Measurements from ENCODE around the gene DPH7.
"Not testable (repeated sequence)": the region's sequence is repeated elsewhere in the genome, so short reads cannot be mapped to it uniquely, and the experiment has no call there.

DPH7 gene

DNA sequence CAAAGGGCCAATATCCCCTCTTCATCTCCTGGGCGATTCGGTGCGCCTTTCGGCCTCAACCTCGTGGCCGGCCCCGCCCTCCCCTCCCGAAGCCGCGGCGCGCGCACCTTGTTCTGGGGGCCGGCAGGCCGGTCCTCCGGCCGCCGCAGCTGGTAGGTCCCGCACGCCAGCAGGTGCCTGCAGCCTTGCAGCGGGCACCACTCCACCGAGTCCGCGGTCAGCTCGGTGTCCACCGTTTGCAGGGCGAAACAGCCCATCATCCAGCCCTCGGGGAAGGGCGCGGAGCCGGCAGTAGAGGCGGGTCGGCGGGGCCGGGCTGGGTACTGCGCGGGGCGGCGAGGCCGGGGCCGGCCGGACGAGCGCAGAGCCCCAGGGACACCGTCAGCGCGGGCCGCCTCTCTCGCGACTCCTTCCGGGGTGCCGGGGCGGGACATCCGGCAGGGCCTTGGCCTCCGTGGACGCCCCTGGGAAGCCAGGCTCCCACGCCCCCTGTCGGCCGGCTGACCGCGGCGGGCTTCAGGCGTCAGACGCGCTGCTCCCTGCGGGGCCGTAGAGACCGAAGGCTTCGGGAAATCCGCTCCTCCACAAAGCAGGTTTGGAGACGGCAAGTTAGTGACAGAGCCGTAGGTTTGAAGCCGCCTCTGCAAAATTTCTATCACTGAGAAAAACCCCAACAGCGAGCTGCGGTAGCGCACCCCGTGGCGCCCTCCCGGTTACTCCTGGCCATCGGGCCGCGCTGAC lies at the start of gene DPH7:
DPH7 (minus strand) TSS at position 408 of the 741 bp plus-strand sequence; CDS start at position 260, 148 bp downstream.
- peak; percentile 99 for DNase-seq (ENCODE audit: low spot score)

DNA sequence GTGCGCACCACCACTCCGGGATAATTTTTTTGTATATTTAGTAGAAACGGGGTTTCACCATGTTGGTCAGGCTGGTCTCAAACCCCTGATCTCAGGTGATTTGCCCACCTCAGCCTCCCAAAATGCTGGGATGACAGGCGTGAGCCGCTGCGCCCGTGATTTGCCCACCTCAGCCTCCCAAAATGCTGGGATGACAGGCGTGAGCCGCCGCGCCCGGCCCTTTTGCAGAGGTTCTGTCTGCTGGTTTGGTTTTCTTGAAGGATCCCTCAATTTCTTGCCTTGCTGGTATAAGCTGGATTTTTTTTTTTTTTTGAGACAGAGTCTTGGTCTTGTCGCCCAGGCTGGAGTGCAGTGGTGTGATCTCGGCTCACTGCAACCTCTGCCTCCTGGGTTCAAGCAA lies 48.7 kb upstream of the DPH7 start:
- DNase-seq (ENCODE audit: low spot score), result not testable (repeated sequence)

DNA sequence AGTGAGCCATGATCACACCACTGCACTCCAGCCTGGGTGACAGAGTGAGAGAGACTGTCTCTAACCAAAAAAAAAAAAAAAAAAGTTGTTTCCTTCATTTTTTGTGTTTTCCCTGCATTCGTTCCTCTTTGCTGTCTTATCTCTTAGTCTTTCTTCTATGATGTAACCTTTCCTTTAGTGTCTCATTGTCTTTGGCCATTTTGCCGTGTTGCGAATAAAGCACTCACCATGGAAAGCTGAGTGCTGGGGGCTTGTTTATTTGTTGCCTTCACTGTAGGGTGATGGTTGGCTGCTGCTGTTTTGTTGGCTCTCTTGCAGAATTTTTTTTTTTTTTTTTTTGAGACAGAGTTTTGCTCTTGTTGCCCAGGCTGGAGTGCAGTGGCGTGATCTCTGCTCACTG lies 47.7 kb upstream of the DPH7 start:
- DNase-seq (ENCODE audit: low spot score), result no peak

DNA sequence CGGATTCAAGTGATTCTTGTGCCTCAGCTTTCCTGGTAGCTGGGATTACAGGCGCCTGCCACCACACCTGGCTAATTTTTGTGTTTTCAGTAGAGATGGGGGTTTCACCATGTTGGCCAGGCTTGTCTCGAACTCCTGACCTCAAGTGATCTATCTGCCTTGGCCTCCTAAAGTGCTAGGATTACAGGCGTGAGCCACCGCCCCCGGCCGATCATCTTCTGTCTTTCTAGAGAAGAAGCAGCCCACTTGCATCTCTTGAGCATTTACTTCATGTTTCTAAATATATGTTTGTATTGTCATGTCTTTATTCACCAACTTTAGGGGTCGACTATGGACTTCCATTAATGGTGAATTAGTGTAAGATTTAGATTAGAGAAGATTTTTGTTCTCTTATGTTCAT lies 43.5 kb upstream of the DPH7 start:
- not testable (repeated sequence) for DNase-seq (ENCODE audit: low spot score)

DNA sequence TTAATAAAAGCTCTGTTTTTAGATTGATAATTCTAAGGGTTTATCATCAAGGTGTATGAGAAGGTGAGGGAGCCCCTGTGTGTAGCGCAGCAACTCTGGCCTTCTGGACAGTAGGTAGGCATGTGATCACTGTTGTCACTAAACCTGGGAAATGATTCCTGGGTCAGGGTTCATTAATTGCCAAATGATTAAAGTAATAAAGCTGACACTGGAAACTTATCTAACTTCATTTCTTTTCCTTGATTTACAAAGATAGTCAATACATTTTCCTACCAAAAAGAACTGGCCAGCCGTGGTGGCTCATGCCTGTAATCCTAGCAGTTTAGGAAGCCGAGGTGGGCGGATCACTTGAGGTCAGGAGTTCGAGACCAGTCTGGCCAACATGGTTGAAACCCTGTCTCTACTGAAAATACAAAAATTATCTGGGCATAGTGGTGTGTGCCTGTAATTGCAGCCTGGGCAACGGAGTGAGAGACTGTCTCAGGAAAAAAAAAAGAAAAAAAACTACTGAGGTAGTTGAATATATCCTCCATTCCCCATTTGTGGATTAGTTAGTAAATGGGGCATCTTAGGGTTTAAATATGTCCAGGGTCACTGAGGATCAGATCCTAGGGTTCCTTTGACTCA lies 42.5 kb upstream of the DPH7 start:
- DNase-seq (ENCODE audit: low spot score), result no peak

DNA sequence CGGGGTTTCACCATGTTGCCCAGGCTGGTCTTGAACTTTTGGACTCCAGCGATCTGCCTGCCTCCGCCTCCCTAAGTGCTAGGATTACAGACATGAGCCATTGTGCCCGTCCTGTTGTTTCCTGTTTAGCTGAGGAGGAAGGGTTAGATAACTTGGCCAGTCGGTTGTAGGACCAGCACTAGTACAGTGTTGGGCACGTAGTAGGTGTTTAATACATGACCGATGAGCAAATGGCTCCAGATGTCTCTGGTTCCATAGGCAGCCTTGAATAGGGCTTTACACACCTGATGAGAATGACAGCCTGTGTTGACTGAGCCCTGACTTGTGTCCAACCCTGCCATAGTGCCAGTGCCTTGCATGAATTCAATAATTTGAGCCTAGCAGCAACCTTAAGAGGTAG lies 41.9 kb upstream of the DPH7 start:
- DNase-seq (ENCODE audit: low spot score), result no peak

DNA sequence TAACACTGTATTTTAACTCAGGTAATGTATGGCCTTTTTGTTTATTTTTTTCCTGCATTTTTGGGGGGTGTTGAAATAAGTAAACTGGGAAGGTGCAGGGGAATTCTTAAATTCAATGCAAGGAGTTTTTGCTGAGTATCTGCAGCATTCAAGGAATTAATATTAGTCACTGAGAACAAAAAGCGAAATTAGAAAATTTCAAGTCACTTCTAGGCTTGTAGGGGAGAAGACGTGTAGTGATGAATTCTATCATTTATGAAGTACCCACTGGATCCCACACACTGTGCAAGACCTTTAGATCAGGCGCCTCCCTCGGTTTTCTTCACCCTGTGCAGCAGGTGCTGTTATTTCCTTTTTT lies 41.3 kb upstream of the DPH7 start:
- DNase-seq (ENCODE audit: low spot score), result no peak

DNA sequence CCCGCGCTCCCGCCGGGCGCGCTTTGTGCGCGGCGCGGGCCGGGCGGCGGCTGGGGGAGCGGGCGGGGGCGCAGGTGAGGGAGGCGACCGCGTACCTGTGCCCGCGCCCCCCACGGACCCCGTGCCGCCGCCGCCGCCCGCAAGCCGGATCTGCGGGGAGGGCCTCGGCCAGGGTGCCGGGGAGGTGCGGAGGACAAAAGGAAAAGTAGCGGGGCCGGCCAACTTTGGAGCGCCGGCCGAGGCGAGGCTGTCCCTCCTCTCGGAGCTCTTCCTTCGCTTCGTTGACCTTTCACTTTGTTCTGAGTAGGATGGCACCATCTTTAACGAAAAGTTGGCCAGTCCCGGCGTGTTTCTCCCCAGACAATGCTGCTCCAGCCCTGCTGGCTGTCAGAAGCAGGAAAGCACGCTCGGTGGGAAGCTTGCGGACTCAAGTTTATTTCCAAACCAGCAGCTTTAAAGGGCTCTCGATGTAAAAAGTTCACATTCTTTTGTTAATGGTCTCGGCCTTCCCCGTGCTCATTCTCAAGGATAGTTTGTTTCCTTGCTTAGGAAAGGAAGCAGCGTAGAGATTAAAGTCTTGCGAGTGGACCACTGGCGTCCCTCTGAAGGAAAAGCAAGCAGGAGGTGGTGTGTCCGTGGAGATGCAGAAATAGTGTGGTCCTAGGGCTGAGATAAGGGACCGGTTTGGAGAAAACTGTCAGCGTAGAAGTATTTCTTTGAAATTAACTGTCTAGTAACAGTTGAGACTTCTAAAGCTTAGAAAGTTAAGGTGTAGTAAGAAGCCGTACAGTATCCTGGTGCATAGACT lies 40.7 kb upstream of the DPH7 start:
- DNase-seq (ENCODE audit: low spot score), result peak; percentile 58

DNA sequence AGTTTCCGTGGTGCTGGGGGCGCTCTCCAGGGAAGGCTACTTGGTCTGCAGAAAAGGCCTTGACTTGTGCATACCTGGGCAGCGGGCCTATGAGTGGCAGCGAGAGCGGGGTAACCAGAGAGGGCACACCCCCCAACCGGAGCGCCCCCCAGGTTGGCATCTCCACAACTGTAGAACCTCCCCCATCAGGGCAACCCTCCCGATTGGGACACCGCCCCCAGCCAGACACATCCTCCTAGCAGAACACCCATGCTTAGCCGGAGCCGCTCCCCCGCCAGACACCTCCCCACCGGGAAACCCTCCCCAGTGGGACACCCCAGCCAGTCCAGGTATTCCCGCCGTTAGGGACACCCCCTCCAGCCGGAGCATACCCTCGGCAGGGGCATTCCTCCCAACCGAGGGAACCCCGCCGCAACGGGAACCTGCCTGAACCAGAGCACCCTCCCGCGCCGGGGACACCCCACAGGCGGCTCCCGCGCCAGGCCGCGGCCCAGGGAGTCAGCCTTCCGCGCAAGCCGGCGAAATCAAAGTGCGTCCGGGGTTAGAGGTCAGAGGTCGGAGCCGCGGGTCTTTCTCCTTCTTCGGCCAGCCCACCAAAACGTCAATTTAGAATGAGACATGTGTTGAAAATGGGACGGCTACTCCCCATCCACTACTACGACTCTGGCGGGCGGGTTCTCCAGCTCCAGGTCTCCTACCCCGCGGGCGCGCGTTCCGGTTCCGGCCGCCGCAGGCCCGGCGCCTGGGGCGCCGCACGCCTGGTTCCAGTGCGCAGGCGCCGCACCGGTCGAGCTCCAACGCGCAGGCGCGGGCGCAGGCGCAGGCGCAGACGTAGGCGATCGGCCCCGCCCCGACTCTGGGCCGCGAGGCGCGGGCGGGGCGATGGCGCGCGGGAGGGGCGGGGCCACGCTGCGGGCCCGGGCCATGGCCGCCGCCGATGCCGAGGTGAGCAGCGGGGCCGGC lies 39.7 kb upstream of the DPH7 start, which contains the start of gene EHMT1:
EHMT1 (plus strand) TSS at position 901 of the 963 bp plus-strand sequence; CDS start at position 925, 24 bp downstream.
- peak; percentile 99 for DNase-seq (ENCODE audit: low spot score)

DNA sequence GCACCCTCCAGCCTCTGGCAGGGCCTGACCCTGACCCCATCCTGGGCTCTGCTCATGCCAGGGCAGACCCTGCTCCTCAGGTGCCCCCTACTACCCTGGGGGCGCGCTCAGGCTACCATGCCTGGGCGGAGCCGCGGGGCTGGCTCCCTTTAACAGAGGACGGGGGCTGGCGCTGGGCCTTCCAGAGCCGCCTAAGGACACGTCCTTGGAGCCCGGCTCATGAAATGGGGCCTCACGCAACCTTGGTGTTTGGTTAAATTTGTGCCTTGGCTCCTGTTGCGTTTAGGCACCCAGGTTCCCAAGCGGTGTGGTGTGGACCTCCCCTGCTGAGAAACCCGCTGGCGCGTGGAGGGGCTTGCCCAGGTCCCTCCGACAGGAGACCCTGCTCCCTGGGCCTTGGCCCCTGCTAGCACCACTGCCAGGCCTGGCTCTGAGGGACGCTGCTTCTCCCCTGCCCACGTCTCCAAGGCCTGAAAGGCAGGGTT lies 36.7 kb upstream of the DPH7 start:
- no peak for DNase-seq (ENCODE audit: low spot score)

DNA sequence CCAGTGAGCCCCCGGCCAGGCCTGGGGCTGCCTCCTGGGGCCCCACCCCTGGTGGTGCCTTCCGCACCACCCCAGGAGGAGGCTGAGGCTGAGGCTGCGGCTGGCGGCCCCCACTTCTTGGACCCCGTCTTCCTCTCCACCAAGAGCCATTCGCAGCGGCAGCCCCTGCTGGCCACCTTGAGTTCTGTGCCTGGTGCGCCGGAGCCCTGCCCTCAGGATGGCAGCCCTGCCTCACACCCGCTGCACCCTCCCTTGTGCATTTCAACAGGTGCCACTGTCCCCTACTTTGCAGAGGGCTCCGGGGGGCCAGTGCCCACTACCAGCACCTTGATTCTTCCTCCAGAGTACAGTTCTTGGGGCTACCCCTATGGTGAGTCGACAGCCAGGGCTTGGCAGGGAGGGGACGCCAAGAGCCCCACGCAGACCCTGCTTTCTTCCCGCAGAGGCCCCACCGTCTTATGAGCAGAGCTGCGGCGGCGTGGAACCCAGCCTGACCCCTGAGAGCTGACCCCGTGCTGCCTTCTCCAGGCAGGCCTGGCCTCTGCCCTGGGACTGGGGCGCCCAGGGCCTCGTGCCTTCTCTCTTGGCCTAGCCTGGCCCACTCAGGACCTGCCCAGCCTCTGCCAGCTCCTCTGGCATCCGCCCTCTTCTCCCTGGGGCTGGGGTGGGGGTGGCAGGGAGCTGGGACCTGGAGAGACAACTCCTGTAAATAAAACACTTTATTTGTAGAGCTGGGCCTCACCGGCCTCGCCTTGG lies 36.1 kb upstream of the DPH7 start:
- DNase-seq (ENCODE audit: low spot score), result no peak

DNA sequence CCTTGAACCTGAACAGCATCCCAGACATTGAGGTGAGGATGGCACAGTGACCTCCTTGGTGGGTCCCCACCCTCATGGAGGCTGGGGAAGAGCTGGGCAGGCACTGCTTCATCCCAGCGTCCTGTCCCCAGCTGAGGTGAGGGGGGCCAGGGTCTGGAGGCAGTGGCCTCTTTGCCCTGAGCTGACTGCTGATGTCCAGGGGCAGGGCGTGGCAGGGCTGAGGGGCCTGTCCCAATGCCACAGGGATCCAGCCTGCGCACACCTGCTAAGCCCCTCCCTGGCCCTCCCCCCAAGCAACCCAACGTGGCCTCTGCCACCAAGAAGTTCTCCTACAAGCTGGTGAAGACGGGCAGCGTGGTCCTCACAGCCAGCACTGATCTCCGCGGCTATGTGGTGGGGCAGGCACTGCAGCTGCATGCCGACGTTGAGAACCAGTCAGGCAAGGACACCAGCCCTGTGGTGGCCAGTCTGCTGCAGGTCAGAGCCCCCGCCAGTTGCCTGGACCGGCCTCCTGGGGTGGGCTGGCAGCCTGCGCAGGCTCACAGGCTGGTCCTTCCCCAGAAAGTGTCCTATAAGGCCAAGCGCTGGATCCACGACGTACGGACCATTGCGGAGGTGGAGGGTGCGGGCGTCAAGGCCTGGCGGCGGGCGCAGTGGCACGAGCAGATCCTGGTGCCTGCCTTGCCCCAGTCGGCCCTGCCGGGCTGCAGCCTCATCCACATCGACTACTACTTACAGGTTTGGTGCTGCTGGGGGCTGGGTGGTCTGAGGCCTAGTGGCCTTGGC lies 35.2 kb upstream of the DPH7 start:
- DNase-seq (ENCODE audit: low spot score), result no peak

DNA sequence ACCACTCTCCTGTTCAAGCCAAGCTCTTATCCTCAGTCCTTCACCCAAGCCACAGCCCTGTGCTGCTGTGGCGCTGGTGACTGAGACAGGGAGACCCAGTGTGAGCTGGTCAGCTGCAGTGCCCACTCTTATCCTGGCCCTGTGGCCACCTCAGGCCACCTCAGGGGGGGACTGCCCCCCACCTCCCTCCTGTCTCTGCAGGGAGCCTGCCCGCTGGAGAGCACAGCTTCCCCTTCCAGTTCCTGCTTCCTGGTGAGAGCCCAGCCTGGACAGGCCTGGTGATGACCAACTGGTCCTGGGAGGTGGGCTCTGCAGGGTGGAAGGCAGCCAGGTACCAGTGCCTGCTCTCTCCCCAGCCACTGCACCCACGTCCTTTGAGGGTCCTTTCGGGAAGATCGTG lies 34.5 kb upstream of the DPH7 start:
- DNase-seq (ENCODE audit: low spot score), result no peak

DNA sequence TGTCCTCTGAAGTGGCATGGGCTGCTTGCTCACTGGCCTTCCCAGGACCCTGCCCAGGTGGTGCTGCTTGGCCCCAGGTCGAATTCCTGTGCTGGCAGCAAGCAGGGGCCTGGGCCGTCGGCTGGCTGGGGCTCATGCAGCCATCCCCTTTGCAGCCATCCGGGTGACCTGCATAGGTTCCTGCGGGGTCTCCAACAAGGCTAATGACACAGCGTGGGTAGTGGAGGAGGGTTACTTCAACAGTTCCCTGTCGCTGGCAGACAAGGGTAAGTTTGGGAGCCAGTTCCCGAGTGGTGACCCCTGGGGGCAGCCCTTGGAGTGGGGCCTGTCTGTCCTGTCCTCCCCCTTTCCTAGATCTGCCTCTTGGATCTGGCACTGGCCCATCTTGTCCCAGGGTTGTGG lies 34.0 kb upstream of the DPH7 start:
- no peak for DNase-seq (ENCODE audit: low spot score)

DNA sequence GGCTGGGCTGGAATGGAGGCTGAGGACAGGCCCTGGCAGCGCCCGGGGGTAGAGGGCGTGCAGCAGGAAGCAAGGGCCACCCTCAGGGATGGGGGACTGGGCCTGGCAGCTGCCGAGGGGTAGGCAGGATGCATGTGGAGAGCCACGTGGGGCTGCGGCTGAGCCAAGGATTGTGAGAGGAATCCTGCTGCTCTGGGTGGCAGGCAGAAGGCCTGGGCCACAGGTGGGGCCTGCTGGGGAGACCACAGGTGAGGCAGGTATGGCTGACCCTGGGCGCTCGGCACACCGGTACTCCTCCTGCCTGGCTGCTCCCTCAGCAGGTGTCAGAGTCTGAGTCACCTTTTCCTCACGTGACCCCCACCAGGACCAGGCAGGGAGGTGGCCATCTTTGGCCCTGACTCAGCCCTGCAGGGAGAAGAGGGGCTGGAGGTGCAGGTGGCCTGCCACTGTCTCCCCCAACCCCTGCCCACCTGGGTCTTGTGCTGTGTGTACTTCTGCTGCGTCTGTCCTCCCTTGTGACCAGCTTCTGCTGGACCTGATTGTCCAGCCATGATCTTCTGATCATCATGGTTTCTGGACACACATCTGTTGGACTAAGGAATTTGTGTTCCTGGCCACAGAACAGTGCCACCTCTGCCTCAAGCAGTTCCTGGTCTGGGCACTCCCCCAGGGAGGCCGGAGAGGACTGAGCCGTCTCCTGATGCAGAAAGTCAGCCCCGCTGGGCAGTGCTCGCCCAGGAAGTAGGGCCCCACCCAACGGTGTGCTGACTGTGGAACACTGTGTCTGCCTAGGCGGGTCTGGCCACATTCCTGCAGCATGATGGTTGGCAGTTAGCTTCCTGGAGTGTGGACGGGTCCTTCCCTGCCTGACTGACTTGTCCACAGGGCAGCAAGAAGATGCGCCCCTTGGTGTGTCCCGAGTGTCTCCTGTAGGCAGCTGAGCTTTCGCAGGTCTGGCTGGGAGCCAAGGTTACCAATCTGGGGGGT lies 33.2 kb upstream of the DPH7 start:
- DNase-seq (ENCODE audit: low spot score), result peak; percentile 82

DNA sequence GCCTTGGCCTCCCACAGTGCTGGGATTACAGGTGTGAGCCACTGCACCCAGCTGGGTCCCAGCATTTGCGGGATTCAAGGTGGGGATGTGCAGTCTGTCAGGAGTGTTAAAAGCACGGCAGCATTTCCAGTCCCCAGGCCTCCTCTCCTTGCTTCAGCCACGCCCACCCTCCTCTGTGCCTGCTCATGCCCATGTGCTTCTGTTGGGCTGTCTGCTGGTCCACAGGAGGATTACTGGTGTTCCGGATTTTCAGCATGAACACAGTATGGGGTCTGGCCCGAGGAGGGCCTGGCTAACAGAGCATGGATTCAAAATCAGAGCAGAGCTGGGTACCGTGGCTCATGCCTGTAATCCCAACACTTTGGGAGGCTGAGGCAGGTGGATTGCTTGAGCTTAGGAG lies 32.2 kb upstream of the DPH7 start:
- DNase-seq (ENCODE audit: low spot score), result no peak

DNA sequence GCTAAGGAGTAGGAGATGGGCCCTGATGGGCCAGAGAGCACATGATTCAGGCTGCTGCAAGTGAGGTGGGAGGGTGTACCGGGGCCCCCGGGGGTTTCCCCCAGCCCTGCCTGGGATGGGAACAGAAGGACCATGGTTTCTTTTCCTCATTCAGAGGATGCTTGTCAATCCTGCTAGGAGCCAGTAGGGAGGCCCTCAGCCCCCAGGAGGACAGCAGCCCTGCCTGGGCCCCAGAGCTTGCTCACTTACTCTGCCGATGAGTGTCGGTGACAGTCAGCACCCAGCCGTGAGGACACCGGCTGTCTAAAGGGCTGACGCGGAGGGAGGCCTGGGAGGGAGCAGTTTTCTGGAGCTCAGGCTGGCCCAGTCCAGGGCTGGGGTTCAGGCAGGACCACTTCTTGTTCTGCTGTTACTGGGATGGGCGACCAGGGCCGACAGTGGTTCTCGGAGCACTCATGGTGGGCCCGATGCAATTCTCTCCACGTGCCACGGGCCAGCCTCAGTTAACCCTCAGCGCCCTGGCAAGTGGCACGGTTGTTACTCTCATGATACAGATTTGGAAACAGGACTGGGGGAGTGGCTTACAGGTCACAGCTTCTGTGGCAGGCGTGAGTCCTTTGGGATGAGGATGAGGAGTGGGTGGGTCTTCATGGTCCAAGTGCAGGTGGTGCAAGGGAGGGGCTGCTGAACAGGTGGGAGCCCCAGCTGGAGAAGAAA lies 28.6 kb upstream of the DPH7 start:
- DNase-seq (ENCODE audit: low spot score), result peak; percentile 24

DNA sequence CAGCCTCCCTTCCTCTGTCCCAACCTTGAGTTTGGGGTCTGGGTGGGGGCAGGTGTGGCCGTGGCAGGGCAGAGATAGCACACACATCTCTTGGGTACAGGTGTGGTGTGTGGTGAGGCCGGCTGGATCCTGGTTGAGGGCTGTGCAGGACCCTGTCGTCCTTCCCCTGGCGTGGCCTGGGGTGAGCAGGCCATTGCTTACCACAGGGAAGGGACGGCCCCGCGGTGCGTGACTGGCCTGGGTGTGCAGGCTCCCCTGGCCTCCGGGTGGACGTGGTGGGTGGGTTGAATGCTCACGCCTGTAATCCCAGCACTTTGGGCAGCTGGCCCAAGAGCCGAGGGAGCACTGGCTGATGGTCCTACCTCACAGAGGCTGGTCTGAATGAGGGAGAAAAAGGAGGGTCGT lies 28.0 kb upstream of the DPH7 start:
- DNase-seq (ENCODE audit: low spot score), result no peak
